ENCODE measurements around the gene DDX55.

The DDX55 gene

GRCh38 chr12:123614110-123614509 is 12.2 kb downstream of the DDX55 start:
- DNase-seq (ENCODE audit: low read depth in 2 of 2) = no peak

- no peak for DNase-seq (ENCODE audit: low read depth in 2 of 2)
Observed at GRCh38 chr12:123614531-123614930, 12.6 kb downstream of the DDX55 start.

GRCh38 chr12:123617144-123617543 is 15.2 kb downstream of the DDX55 start:
- no peak for DNase-seq (ENCODE audit: low read depth in 2 of 2)

GRCh38 chr12:123617580-123617979 is 15.7 kb downstream of the DDX55 start:
- DNase-seq (ENCODE audit: low read depth in 2 of 2) = no peak

- DNase-seq (ENCODE audit: low read depth in 2 of 2) = no peak
Observed at GRCh38 chr12:123621101-123621500, 19.2 kb downstream of the DDX55 start.

GRCh38 chr12:123621619-123622530 is 20.0 kb downstream of the DDX55 start:
- no peak for DNase-seq (ENCODE audit: low read depth in 2 of 2)

- peak; percentile 94 to 95 for DNase-seq (ENCODE audit: low read depth in 2 of 2)
Observed at GRCh38 chr12:123633379-123634141, 31.7 kb downstream of the DDX55 start, which contains the start of the genes EIF2B1 and GTF2H3. EIF2B1 (minus strand) TSS chr12:123633686; CDS start chr12:123633557, 129 bp downstream. GTF2H3 (plus strand) TSS chr12:123633829; CDS start chr12:123633860, 31 bp downstream.

GRCh38 chr12:123634142-123634561 is 32.3 kb downstream of the DDX55 start:
- no peak for DNase-seq (ENCODE audit: low read depth in 2 of 2)

- no peak for DNase-seq (ENCODE audit: low read depth in 2 of 2)
Observed at GRCh38 chr12:123643911-123644310, 42.0 kb downstream of the DDX55 start.

- DNase-seq (ENCODE audit: low read depth in 2 of 2) = no peak
Observed at GRCh38 chr12:123645380-123645779, 43.5 kb downstream of the DDX55 start.

GRCh38 chr12:123645878-123646277 is 44.0 kb downstream of the DDX55 start:
- DNase-seq (ENCODE audit: low read depth in 2 of 2) = no peak

- DNase-seq (ENCODE audit: low read depth in 2 of 2) = no peak
Observed at GRCh38 chr12:123648401-123648800, 46.5 kb downstream of the DDX55 start.

GRCh38 chr12:123654129-123654701 is 52.3 kb downstream of the DDX55 start:
- DNase-seq (ENCODE audit: low read depth in 2 of 2) = no peak

GRCh38 chr12:123655420-123655819 is 53.5 kb downstream of the DDX55 start:
- no peak for DNase-seq (ENCODE audit: low read depth in 2 of 2)

- no peak for DNase-seq (ENCODE audit: low read depth in 2 of 2)
Observed at GRCh38 chr12:123656392-123656791, 54.5 kb downstream of the DDX55 start.

- DNase-seq (ENCODE audit: low read depth in 2 of 2) = no peak
Observed at GRCh38 chr12:123657211-123657610, 55.3 kb downstream of the DDX55 start.

GRCh38 chr12:123659996-123660727 is 58.3 kb downstream of the DDX55 start:
- no peak for DNase-seq (ENCODE audit: low read depth in 2 of 2)

GRCh38 chr12:123667771-123668170 is 65.9 kb downstream of the DDX55 start:
- no peak for DNase-seq (ENCODE audit: low read depth in 2 of 2)
